CD4-positive, alpha-beta T cell treated with Interleukin-17A for 4 hours (primary cell): ENCODE data around the gene KCNK6.
"Not testable (repeated sequence)": the region's sequence is repeated elsewhere in the genome, so short reads cannot be mapped to it uniquely, and the experiment has no call there.

Experiments used
- DNase-seq: peaks from one replicate; pipeline ENCODE4 v3.0.0-alpha.2; 2020; ENCODE audit warnings: mixed read lengths

KCNK6 gene

GRCh38 chr19:38362946-38363688, 43.5 kb downstream of the KCNK6 start:
- DNase-seq, result not testable (repeated sequence)

- no peak for DNase-seq
Observed at GRCh38 chr19:38367041-38367440, 47.4 kb downstream of the KCNK6 start.

- no peak for DNase-seq
Observed at GRCh38 chr19:38369584-38369983, 49.9 kb downstream of the KCNK6 start.

GRCh38 chr19:38370299-38370698, 50.7 kb downstream of the KCNK6 start:
- DNase-seq, result no peak

- no peak for DNase-seq
Observed at GRCh38 chr19:38371081-38371480, 51.4 kb downstream of the KCNK6 start.

- no peak for DNase-seq
Observed at GRCh38 chr19:38373907-38374331, 54.3 kb downstream of the KCNK6 start.

- DNase-seq, result peak; percentile 99
Observed at GRCh38 chr19:38374332-38375097, 54.9 kb downstream of the KCNK6 start, which contains the start of gene PSMD8. TSS of gene PSMD8 (plus strand) at chr19:38374571. CDS start at chr19:38374602, 31 bp downstream.

GRCh38 chr19:38375098-38375493, 55.5 kb downstream of the KCNK6 start:
- DNase-seq, result no peak

GRCh38 chr19:38375748-38376147, 56.1 kb downstream of the KCNK6 start:
- no peak for DNase-seq

GRCh38 chr19:38376576-38376975, 56.9 kb downstream of the KCNK6 start:
- no peak for DNase-seq

- no peak for DNase-seq
Observed at GRCh38 chr19:38377052-38377451, 57.4 kb downstream of the KCNK6 start.

- no peak for DNase-seq
Observed at GRCh38 chr19:38378866-38379265, 59.2 kb downstream of the KCNK6 start.

- no peak for DNase-seq
Observed at GRCh38 chr19:38381138-38381537, 61.5 kb downstream of the KCNK6 start.
